ENCODE results near the gene MROH7. TPM values are rescaled to one million over a fixed set of nuclear protein-coding genes. Genes with fewer than 3 reads are reported as not detected.

MROH7 gene
- total RNA-seq, 6 experiments from 2014 or later = 0.09 TPM; not detected in 5

- no peak for DNase-seq
- Mint-ChIP-seq H3K27ac (no peak overlapping the region), H3K9me3 (no peaks in the 10 kb centered on the region), H3K36me3 (ENCODE audit: low read depth) (no peaks in the 10 kb centered on the region), H3K4me3 (no peak overlapping the region), H3K4me1 (ENCODE audit: low read depth) (no peaks in the 10 kb centered on the region), H3K27me3 (ENCODE audit: insufficient read depth) (peaks cover 33% of the 10 kb centered on the region)
- TF ChIP-seq CTCF (IDR thresholded peaks at IDR 0.05) = no peak
Measured at GRCh38 chr1:54683453-54683852, 41.9 kb downstream of the MROH7 start.

- Mint-ChIP-seq H3K36me3 (ENCODE audit: low read depth) (no peaks in the 10 kb centered on the region), H3K4me1 (ENCODE audit: low read depth) (no peaks in the 10 kb centered on the region)
Measured at GRCh38 chr1:54685335-54685905, 43.8 kb downstream of the MROH7 start.

GRCh38 chr1:54686155-54686554, 44.6 kb downstream of the MROH7 start:
- Mint-ChIP-seq H3K36me3 (ENCODE audit: low read depth) (no peaks in the 10 kb centered on the region), H3K4me3 (no peak overlapping the region), H3K4me1 (ENCODE audit: low read depth) (no peaks in the 10 kb centered on the region), H3K27me3 (ENCODE audit: insufficient read depth) (peaks cover 36% of the 10 kb centered on the region), H3K9me3 (no peaks in the 10 kb centered on the region), H3K27ac (no peak overlapping the region)
- no peak for DNase-seq
- no peak for TF ChIP-seq CTCF (IDR thresholded peaks at IDR 0.05)

More at GRCh38 chr1:54685335-54685905, 43.8 kb downstream of the MROH7 start:
- Mint-ChIP-seq H3K27ac (no peak overlapping the region), H3K27me3 (ENCODE audit: insufficient read depth) (peaks cover 32% of the 10 kb centered on the region), H3K9me3 (no peaks in the 10 kb centered on the region), H3K4me3 (no peak overlapping the region)
- no peak for DNase-seq
- no peak for TF ChIP-seq CTCF (IDR thresholded peaks at IDR 0.05)

- H3K4me1 Mint-ChIP-seq (ENCODE audit: low read depth) = no peaks in the 10 kb centered on the region
- no peaks in the 10 kb centered on the region for H3K36me3 Mint-ChIP-seq (ENCODE audit: low read depth)
- TF ChIP-seq CTCF (IDR thresholded peaks at IDR 0.05) = no peak
- H3K4me3 Mint-ChIP-seq = no peak overlapping the region
- no peak overlapping the region for H3K27ac Mint-ChIP-seq
- no peaks in the 10 kb centered on the region for H3K9me3 Mint-ChIP-seq
- H3K27me3 Mint-ChIP-seq (ENCODE audit: insufficient read depth) = peaks cover 33% of the 10 kb centered on the region
- no peak for DNase-seq
Measured at GRCh38 chr1:54694771-54695170, 53.2 kb downstream of the MROH7 start.

- H3K9me3 Mint-ChIP-seq = no peaks in the 10 kb centered on the region
- H3K4me3 Mint-ChIP-seq = no peak overlapping the region
- no peaks in the 10 kb centered on the region for H3K4me1 Mint-ChIP-seq (ENCODE audit: low read depth)
- H3K36me3 Mint-ChIP-seq (ENCODE audit: low read depth) = no peaks in the 10 kb centered on the region
- no peak overlapping the region for H3K27ac Mint-ChIP-seq
- no peak for DNase-seq
- H3K27me3 Mint-ChIP-seq (ENCODE audit: insufficient read depth) = peaks cover 34% of the 10 kb centered on the region
- TF ChIP-seq CTCF (IDR thresholded peaks at IDR 0.05) = no peak
Measured at GRCh38 chr1:54695221-54695620, 53.6 kb downstream of the MROH7 start.

- H3K27ac Mint-ChIP-seq = no peak overlapping the region
Measured at GRCh38 chr1:54695764-54696163, 54.2 kb downstream of the MROH7 start.

More at GRCh38 chr1:54695764-54696163, 54.2 kb downstream of the MROH7 start:
- DNase-seq = no peak
- no peak for TF ChIP-seq CTCF (IDR thresholded peaks at IDR 0.05)
- H3K4me1 Mint-ChIP-seq (ENCODE audit: low read depth) = no peaks in the 10 kb centered on the region
- H3K9me3 Mint-ChIP-seq = no peaks in the 10 kb centered on the region
- H3K36me3 Mint-ChIP-seq (ENCODE audit: low read depth) = no peaks in the 10 kb centered on the region
- H3K27me3 Mint-ChIP-seq (ENCODE audit: insufficient read depth) = peaks cover 33% of the 10 kb centered on the region
- no peak overlapping the region for H3K4me3 Mint-ChIP-seq
